Activated naive CD4-positive, alpha-beta T cell treated with anti-CD3 and anti-CD28 coated beads, Interleukin-2, amount 50 U/mL, for 72 hours (primary cell): ENCODE results near the gene SPTA1. TPM values are rescaled to one million over a fixed set of nuclear protein-coding genes. Genes with fewer than 3 reads are reported as not detected.

ENCODE experiments used
- total RNA-seq, 2 donors: library from RNA; stranded (reverse); gene quantifications; one replicate each; pipeline ENCODE4 v1.2.3, GENCODE V29; 2022

Gene SPTA1
- total RNA-seq, 2 donors from 2014 or later: 0.41 TPM; not detected in 1

Other genes with a start within 250 kb of the SPTA1 start
- not detected for gene OR10K1, start 224.9 kb downstream of the SPTA1 start, total RNA-seq
- not detected for gene OR10R2, start 214.5 kb downstream of the SPTA1 start, total RNA-seq
- not detected for gene OR6Y1, start 132.3 kb downstream of the SPTA1 start, total RNA-seq
- not detected for gene OR6P1, start 116.1 kb downstream of the SPTA1 start, total RNA-seq
- not detected for gene OR10X1, start 106.8 kb downstream of the SPTA1 start, total RNA-seq
- gene OR10Z1, start 81.4 kb downstream of the SPTA1 start, total RNA-seq: not detected
- not detected for gene OR6K2, start 13.9 kb upstream of the SPTA1 start, total RNA-seq
- not detected for gene OR6K3, start 34.0 kb upstream of the SPTA1 start, total RNA-seq
- gene OR6K6, start 68.0 kb upstream of the SPTA1 start, total RNA-seq: not detected
- not detected for gene OR6N1, start 85.5 kb upstream of the SPTA1 start, total RNA-seq
- gene OR6N2, start 94.5 kb upstream of the SPTA1 start, total RNA-seq: not detected
- gene MNDA, start 144.6 kb upstream of the SPTA1 start, total RNA-seq: not detected
- 1 to 10 TPM; 5.7 to 6.7 TPM for gene PYHIN1, start 244.8 kb upstream of the SPTA1 start, total RNA-seq